Kidney (tissue), 14 donors: ENCODE data around the gene LARP4. TPM values are rescaled to one million over a fixed set of nuclear protein-coding genes. Genes with fewer than 3 reads are reported as not detected.

Experiments
- DNase-seq, 5 donors: peaks; one replicate each; pipeline ENCODE4 v3.0.0-alpha.2; 2013 to 2020
- FAIRE-seq: peaks from 2 replicates; lab custom pipeline; 2012; peaks lifted over from hg19 to GRCh38; lab: Jason Lieb, UNC
- H3K27ac ChIP-seq, 2 donors: one replicate each; pipeline ENCODE4 v1.7.0; 2013; ENCODE audit warnings: low read depth in 2 of 2, low read length in 2 of 2, inconsistent platforms in 1 of 2
- H3K27me3 ChIP-seq: one replicate; pipeline ENCODE4 v1.7.1; 2013; ENCODE audit warnings: low read length, inconsistent platforms; ENCODE audit not compliant: control insufficient read depth, insufficient read depth
- H3K36me3 ChIP-seq, 3 donors: one replicate each; pipeline versions ENCODE4 v1.7.0 to v1.7.1; 2013; ENCODE audit warnings: low read length in 3 of 3, control low read depth in 1 of 3, inconsistent platforms in 1 of 3; ENCODE audit not compliant: insufficient read depth in 3 of 3, control insufficient read depth in 2 of 3
- H3K4me1 ChIP-seq, 3 donors: one replicate each; pipeline versions ENCODE4 v1.7.0 to v1.7.1; 2013; ENCODE audit warnings: low read length in 3 of 3, inconsistent platforms in 1 of 3, low read depth in 1 of 3; ENCODE audit not compliant: control insufficient read depth in 2 of 3, insufficient read depth in 2 of 3
- H3K4me3 ChIP-seq, 3 donors: one replicate each; pipeline versions ENCODE4 v1.7.0 to v1.8.1; 2013; ENCODE audit warnings: low read length in 3 of 3, control low read depth in 1 of 3, inconsistent platforms in 1 of 3
- H3K9ac ChIP-seq, 3 donors: one replicate each; pipeline versions ENCODE4 v1.7.0 to v1.7.1; 2013; ENCODE audit warnings: low read length in 3 of 3, control low read depth in 1 of 3, inconsistent platforms in 1 of 3
- H3K9me3 ChIP-seq, 3 donors: one replicate each; pipeline versions ENCODE4 v1.7.0 to v1.7.1; 2013; ENCODE audit warnings: low read length in 3 of 3, control low read depth in 1 of 3, inconsistent platforms in 1 of 3; ENCODE audit not compliant: control insufficient read depth in 2 of 3, insufficient read depth in 1 of 3
- intact Hi-C: fragments of 100-400 bp; cut with DNase I; formaldehyde crosslinking; loops from one replicate; pipeline ENCODE4 v1.11.1; 2022
- polyA plus RNA-seq: library from polyadenylated mRNA; stranded (reverse); fragments of 350-450 nt; fragmentation: Illumina TruSeq; extraction: RNeasy Lipid Tissue Mini Kit (QIAGEN cat#74804); gene quantifications from one replicate; pipeline ENCODE4 v1.2.3, GENCODE V29; 2014; ENCODE audit warnings: low read depth, low replicate concordance; ENCODE audit not compliant: insufficient read depth
- total RNA-seq: library from RNA; stranded (reverse); fragmentation: NEBNext Ultra II Directional; extraction: Animal tissue kit (Norgen Biotek cat#: 25700); gene quantifications from one replicate; pipeline ENCODE4 v1.2.1, GENCODE V29; 2021
- TF ChIP-seq, protein P1 (sequence below): IDR thresholded peaks from 3 replicates; pipeline ENCODE4 v1.5.1; 2012; ENCODE audit warnings: mild to moderate bottlenecking, moderate library complexity, borderline replicate concordance; ENCODE audit not compliant: insufficient read depth; ENCODE audit errors: extremely low read depth
- donor health status: control.
- donor health status: control.
- donor health status: control.
- donor health status: control.
- donor health status: control.
- donor health status: DM: yes; HTN: yes; CAD: no.
- donor health status: Normal renal cell carcinoma (clear cell type).

Gene LARP4
- total and polyA plus RNA-seq, 2 donors from 2014 or later, result 17.1 to 56.1 TPM

DNA sequence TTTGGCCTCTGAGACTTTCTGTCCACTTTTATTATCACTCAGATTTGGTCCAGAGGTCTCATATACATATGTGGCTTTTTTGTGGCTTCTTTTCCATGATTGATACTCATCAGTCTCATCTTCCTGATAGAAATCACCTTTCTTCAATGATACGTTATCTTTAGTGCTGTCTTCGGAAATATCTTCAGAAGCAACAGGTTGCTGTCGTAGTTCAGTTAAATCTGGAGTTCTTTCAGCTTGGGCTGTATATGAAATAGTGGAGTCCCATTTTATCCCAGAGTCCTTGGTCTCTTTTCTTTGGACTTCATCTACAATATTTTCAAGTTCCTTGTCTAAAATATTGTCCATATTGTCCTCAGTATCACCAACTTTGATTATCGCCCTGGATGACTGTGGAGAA is 45.3 kb upstream of the LARP4 start:
- TF ChIP-seq, protein P1, sequence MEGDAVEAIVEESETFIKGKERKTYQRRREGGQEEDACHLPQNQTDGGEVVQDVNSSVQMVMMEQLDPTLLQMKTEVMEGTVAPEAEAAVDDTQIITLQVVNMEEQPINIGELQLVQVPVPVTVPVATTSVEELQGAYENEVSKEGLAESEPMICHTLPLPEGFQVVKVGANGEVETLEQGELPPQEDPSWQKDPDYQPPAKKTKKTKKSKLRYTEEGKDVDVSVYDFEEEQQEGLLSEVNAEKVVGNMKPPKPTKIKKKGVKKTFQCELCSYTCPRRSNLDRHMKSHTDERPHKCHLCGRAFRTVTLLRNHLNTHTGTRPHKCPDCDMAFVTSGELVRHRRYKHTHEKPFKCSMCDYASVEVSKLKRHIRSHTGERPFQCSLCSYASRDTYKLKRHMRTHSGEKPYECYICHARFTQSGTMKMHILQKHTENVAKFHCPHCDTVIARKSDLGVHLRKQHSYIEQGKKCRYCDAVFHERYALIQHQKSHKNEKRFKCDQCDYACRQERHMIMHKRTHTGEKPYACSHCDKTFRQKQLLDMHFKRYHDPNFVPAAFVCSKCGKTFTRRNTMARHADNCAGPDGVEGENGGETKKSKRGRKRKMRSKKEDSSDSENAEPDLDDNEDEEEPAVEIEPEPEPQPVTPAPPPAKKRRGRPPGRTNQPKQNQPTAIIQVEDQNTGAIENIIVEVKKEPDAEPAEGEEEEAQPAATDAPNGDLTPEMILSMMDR, result no peak
- no peak for FAIRE-seq

DNA sequence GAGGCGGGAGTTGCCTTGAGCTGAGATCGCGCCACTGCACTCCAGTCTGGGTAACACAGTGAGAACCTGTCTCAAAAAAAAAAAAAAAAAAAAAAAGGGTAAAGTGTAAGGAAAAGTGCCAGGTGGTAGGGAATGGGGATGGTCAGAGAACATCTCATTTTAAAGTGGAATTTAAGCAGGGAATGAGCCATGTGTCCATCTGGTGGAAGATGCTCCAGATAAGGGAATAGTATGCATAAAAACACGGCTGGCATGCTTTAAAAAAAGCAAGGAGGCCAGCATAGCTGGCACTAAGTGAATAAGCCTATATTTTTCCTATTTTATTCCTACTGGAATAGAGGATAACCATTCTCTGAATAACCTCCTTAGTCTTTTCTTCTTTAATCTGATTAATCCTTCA is 38.0 kb upstream of the LARP4 start:
- intact Hi-C loops, result no loop called here
- no peak for FAIRE-seq
- Histone ChIP-seq H3K4me1 (no peaks in the 10 kb centered on the region), H3K9me3 (no peaks in the 10 kb centered on the region), H3K9ac (no peak overlapping the region), H3K27me3 (no peaks in the 10 kb centered on the region), H3K27ac (no peak overlapping the region), H3K4me3 (no peak overlapping the region), H3K36me3 (no peaks in the 10 kb centered on the region)
- TF ChIP-seq, protein P1, result no peak
- no peak for DNase-seq

More for the DNA sequence above, 45.3 kb upstream of the LARP4 start:
- Histone ChIP-seq H3K36me3 (no peaks in the 10 kb centered on the region), H3K9me3 (no peaks in the 10 kb centered on the region), H3K27me3 (no peaks in the 10 kb centered on the region), H3K4me1 (no peaks in the 10 kb centered on the region), H3K27ac (no peak overlapping the region), H3K9ac (no peak overlapping the region), H3K4me3 (no peak overlapping the region)
- intact Hi-C loops, result no loop called here
- no peak for DNase-seq

DNA sequence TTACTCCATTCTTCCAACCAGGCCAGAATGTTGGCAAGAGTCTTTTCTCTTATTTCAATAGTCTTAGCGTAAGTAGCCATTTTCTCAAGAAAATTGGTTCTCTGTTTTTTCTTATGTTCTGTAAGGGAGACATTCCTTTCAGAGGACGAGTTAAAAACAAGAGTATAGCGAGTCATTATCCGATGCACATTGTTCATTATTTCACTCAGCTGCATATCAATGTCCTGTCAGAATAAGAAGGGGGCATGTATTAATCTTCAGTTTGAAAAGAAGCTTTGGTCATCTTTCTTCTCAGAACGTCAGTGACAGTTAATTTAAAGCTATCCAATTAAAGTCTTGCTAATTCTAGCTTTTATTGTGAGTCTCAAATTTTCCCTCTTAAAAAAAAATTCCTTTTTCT is 37.5 kb upstream of the LARP4 start:
- no peak for DNase-seq
- no peak for FAIRE-seq
- H3K9me3 ChIP-seq, result no peaks in the 10 kb centered on the region
- no peak overlapping the region for H3K27ac ChIP-seq
- TF ChIP-seq, protein P1, result no peak
- H3K27me3 ChIP-seq, result no peaks in the 10 kb centered on the region
- intact Hi-C loops, result no loop called here
- H3K9ac ChIP-seq, result no peak overlapping the region
- H3K4me1 ChIP-seq, result no peaks in the 10 kb centered on the region
- no peaks in the 10 kb centered on the region for H3K36me3 ChIP-seq
- no peak overlapping the region for H3K4me3 ChIP-seq
